Inferior parietal cortex (tissue), 1 donor: Measurements from ENCODE around the gene SLC16A5.
"Not testable (repeated sequence)": the region's sequence is repeated elsewhere in the genome, so short reads cannot be mapped to it uniquely, and the experiment has no call there.

ENCODE experiments used
- DNase-seq: peaks from one replicate; pipeline ENCODE4 v3.0.0-alpha.2; 2016; ENCODE audit errors: extremely low spot score

SLC16A5 gene

GRCh38 chr17:75064460-75064859, 23.3 kb upstream of the SLC16A5 start:
- DNase-seq: no peak

DNA sequence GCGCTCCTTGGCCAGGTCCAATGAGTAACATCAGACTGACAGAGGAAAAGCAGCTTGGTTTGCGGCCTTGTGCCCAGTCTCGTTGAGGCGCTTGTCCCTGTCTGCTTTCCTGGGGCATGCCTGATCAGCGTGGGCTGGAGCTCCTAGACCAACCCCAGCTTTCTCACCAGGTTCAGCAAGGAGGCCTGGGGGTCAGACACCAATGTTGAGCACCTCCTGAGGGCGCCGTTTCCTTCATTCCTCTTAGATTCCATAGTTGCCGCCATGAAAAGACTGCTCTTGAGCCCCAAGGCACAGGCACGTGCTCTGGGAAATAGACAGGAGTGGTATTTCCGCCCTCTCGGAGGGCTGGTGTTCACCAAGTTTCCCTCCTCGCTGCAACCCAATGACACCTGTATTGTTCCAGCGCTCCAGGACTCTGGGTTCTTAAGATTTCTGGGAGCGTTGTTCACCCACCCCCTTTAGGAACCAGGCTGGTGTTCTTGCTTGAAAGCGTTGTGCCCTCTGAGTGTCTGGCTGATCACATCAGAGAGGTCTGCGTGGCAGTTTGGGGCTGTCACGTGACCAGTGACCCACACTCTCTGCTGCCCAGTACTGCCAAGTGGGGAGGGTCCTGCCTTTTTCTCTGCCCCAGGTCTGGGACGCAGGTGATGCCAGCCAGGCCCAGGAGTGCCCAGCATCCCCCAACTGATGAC, 22.7 kb upstream of the SLC16A5 start:
- no peak for DNase-seq

- DNase-seq: no peak
Observed at GRCh38 chr17:75065562-75066151, 22.1 kb upstream of the SLC16A5 start.

DNA sequence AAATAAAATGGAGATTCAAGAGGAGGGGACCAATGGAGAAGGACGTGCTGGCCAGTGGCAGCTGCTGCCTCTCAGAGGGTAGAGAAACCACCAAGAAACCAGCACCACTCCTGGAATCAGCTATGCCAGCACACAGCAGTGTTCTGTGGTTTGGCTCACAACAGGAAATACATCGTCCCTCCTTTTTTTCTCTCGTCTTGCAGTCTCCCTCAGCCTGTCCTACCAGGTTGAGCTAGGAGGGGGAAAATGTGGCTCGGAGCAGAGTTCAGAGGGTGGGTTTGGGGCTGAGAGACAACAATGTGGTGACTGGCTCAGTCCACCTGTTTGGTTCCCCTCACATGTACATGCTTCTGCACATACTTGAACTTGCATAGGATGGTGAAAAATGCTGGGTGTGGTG, 19.9 kb upstream of the SLC16A5 start:
- DNase-seq: no peak

GRCh38 chr17:75068750-75069149, 19.0 kb upstream of the SLC16A5 start:
- DNase-seq: no peak

- DNase-seq: no peak
Observed at GRCh38 chr17:75069783-75070182, 18.0 kb upstream of the SLC16A5 start.

GRCh38 chr17:75071478-75072271, 16.1 kb upstream of the SLC16A5 start:
- DNase-seq: not testable (repeated sequence)

DNA sequence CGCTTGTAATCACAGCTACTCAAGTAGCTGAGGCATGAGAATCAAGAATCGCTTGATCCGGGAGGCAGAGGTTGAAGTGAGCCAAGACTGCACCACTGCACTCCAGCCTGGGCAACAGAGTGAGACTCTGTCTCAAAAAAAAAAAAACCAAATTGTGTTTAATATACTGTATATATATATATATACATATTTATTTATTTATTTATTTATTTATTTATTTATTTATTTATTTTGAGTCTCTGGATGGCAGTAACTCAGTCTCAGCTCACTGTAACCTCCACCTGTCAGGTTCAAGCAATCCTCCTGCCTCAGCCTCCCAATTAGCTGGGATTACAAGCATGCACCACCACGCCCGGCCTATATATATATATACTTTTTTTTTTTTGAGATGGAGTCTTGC, 14.8 kb upstream of the SLC16A5 start:
- not testable (repeated sequence) for DNase-seq

DNA sequence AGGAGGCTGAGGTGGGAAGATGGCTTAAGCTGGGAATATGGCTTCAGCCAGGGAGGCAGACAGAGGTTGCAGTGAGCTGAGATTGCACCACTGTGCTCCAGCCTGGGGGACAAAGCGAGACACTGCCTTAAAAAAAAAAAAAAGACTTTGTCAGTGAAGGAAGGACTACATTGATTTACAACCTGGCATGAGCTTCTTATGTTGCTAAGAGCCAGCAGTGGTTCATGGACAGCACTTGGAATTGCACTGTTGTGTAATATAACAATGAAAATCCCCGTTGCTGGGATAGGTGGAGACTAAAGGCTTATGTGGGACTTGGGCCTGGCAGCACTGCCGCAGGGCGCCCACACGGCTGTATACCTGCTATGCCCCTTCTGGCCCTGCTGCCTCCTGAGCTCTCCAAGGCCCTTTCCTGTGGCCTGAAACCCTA, 14.1 kb upstream of the SLC16A5 start:
- no peak for DNase-seq

DNA sequence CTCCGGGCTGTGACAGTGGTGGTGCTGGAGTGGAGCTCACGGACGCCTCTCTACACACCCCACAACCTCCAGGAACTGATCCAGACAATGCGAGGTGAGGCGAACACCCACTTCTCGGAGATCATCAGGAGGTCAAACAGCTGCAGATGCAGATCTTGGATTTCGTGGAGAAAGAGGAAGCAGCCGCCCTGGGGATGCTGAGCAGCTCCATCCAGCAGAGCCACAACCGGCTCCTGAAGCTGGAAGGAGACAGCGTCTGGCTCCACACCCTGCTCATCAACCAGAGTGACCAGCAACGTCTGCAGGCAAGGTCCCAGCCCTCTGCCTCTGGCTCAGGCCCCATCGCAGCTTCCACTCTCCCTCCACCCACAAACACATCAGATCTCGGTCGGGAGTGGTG, 13.2 kb upstream of the SLC16A5 start:
- no peak for DNase-seq

GRCh38 chr17:75075597-75076336, 12.0 kb upstream of the SLC16A5 start:
- DNase-seq: no peak

DNA sequence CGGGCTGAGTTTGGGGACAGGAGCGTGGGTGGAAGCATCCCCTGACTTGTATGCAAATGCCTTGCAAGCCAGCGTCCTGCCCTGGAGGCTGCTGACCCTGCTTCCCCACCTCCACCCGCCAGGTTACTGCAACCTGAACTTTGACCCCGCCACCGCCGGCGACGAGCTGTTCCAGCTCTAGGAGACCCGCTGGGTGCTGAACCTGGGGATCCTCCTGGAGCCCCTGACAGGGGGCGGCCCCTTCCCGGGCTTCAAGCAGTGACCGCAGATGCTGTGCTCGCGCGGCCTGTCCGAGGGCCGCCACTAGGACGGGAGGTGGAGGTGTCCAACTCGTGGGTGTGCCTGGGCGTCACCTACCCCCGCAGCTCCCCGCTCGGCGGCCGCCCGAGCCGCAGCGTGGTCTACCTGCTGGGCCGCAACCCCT, 10.7 kb upstream of the SLC16A5 start:
- no peak for DNase-seq

DNA sequence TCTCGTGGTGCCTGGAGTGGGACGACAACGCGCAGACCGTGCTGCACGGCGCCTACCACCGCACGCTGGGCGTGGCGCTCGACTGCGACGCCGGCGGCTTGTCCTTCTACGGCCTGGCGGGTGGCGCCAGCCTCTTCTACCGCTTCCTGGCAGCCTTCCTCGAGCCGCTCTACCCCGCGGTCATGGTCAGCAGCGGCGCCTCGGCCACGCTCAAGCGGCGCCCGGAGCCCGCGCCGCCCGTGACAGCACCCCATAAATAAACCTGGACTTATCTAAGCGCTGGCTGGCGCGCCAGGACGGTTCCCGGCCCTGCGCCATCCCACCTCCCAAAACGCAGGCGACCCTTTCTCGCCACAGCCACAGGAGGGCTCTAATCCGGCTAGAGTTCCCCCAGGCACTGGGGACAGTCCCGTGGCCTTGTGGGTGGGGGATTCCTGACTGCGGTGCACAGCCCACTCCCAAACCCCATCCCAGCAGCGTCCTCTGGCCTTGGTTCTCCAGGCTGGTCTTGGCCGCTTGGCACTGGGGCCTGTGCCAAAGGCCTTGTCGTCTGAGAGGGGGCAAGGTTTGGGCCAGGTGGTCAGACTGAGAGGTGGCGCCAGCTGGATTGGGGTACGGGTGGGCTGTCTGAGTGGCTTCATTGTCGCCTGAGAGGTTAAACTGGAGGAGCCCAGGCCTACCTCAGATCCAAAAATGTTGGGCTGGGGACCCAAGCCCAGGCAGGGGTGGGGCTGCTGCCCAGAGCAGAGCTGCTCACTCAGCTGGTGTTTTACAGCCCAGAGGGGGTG, 10.1 kb upstream of the SLC16A5 start:
- peak; percentile 33 for DNase-seq

- DNase-seq: no peak
Observed at GRCh38 chr17:75078284-75079022, 9.3 kb upstream of the SLC16A5 start.

GRCh38 chr17:75079023-75079373, 8.8 kb upstream of the SLC16A5 start:
- no peak for DNase-seq

DNA sequence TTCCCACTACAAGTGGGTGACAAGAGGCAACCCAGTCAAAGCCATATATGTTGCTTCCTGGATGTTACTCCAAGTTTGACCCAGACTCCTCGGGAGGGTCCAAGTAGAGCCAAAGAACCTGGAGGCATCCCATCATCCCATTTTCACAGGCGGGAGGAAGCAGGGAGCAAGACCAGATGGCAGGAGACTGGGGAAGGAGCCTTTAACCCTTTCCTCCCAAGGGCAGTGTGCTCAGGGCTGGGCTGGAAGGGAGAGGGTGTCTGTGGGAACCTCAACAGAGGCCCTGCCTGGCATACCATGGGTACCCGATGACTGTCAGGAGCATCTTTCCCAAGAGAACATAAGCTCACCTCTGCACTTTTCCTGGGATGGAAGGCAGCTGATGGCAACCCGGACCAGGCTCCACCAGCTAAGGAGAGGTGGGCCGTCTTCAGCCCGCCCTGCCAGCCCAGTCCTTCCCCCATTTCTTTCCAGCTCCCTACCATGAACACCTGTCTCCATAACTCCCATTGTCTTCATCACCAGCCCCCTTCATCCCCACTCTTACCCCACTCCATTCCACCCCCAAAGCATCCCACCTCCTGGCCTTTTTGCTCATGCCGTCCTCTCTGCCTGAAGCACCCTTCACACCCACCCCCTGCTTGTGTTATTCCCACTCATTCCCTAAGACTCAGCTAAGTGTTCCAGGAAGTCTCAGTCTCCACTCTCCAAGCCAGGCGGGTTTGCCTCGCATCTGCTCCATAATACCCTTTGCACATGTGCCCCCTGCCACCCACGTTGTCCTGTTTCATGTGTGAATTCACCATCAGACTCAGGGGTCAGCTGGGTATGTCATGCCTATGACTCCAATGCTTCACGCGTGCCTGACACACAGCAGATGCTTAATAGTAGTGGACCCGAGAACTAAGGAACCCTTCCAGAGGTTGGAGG, 5.9 kb upstream of the SLC16A5 start:
- no peak for DNase-seq

DNA sequence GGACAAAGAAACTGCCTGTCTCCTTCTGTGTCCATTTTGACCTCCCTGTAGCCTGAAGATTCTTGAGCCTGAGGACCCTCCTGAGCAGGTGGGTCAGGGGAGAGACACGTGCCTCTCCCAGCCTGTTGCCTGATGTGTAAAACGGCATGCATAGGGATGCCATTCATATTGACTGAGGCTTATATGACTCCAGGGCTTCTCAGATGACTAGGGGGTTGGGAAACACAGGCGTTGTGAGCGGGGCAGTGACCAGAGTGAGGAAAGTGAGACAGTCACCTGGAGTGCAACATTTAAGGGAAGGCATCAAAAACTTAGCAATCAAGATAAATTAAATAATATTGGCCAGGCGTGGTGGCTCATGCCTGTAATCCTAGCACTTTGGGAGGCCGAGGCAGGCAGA, 5.1 kb upstream of the SLC16A5 start:
- no peak for DNase-seq

- no peak for DNase-seq
Observed at GRCh38 chr17:75084039-75084660, 3.6 kb upstream of the SLC16A5 start.

GRCh38 chr17:75086496-75087181, 1.1 kb upstream of the SLC16A5 start:
- no peak for DNase-seq
